Fibroblast of pulmonary artery (primary cell): ENCODE data around the gene PTPRJ.
A peak's percentile ranks its signal among the peaks of the same experiment; 100 is the strongest.

Source experiments
- DNase-seq: peaks from one replicate; pipeline ENCODE4 v3.0.0-alpha.2; 2010; ENCODE audit warnings: low read depth
- H3K4me3 ChIP-seq: replicated peaks from 2 replicates; pipeline ENCODE4 v1.5.1; 2011; ENCODE audit warnings: low read depth, mild to moderate bottlenecking, control low read depth, low read length, moderate library complexity
- CTCF ChIP-seq: IDR thresholded peaks from 2 replicates; pipeline ENCODE4 v1.5.1; 2011; ENCODE audit warnings: mild to moderate bottlenecking, control low read depth, low read length, inconsistent platforms; ENCODE audit errors: missing control alignments

The PTPRJ gene

GRCh38 chr11:48101958-48102357 is 121.6 kb downstream of the PTPRJ start:
- DNase-seq: no peak
- no peak for TF ChIP-seq CTCF
- no peak overlapping the region for H3K4me3 ChIP-seq

- no peak for TF ChIP-seq CTCF
- H3K4me3 ChIP-seq: no peak overlapping the region
- DNase-seq: peak; percentile 45
Observed at GRCh38 chr11:48103621-48104567, 123.5 kb downstream of the PTPRJ start.

- no peak for DNase-seq
- no peak overlapping the region for H3K4me3 ChIP-seq
- TF ChIP-seq CTCF: no peak
Observed at GRCh38 chr11:48104568-48104924, 124.2 kb downstream of the PTPRJ start.

- no peak for TF ChIP-seq CTCF
- DNase-seq: no peak
- H3K4me3 ChIP-seq: no peak overlapping the region
Observed at GRCh38 chr11:48105096-48105990, 125.0 kb downstream of the PTPRJ start.

- H3K4me3 ChIP-seq: no peak overlapping the region
- DNase-seq: no peak
- no peak for TF ChIP-seq CTCF
Observed at GRCh38 chr11:48106166-48106565, 125.8 kb downstream of the PTPRJ start.

- no peak for DNase-seq
- TF ChIP-seq CTCF: no peak
- no peak overlapping the region for H3K4me3 ChIP-seq
Observed at GRCh38 chr11:48107188-48107704, 126.9 kb downstream of the PTPRJ start.
